DOHH2 (cell line): ENCODE results near the gene FYCO1.

ENCODE experiments used
- CTCF ChIP-seq: fragments of 200-600 bp; sonication (generic); IDR thresholded peaks from one replicate; pipeline ENCODE4 v1.5.1; 2014; ENCODE audit warnings: antibody characterized with exemption, mild to moderate bottlenecking, low read depth, low read length; ENCODE audit not compliant: poor library complexity, severe bottlenecking
- EZH2phosphoT487 ChIP-seq: fragments of 200-600 bp; sonication (generic); IDR thresholded peaks from 2 replicates; pipeline ENCODE4 v1.6.1; 2017; ENCODE audit warnings: borderline replicate concordance, mild to moderate bottlenecking, antibody characterized with exemption, low read length, moderate library complexity, mixed read lengths

GRCh38 chr3:45915059-45915439, 80.6 kb downstream of the FYCO1 start:
- TF ChIP-seq CTCF (no peak), EZH2phosphoT487 (no peak)
